IMR-90 (cell line): ENCODE measurements around the gene KANSL3. TPM values are rescaled to one million over a fixed set of nuclear protein-coding genes. Genes with fewer than 3 reads are reported as not detected.
A peak's percentile ranks its signal among the peaks of the same experiment; 100 is the strongest.

Source experiments
- ATAC-seq: fragments of 200-7000 bp; cut with Tn5 transposase; 2 replicates; pipeline ENCODE4 v1.9.1; 2020; ENCODE audit warnings: low read depth, mild to moderate bottlenecking, moderate library complexity
- BruUV-seq: library from RNA; stranded (reverse); fragments of 400-500 nt; replicated peaks from 2 replicates; lab custom pipeline; 2021; lab: Mats Ljungman, UMichigan
- CTCF ChIA-PET: fragments of 300-600 bp; formaldehyde crosslinking; extraction: SDS; loops from one replicate; lab custom pipeline; 2021; ENCODE audit warnings: antibody characterized with exemption; lab: Yijun Ruan, JAX
- POLR2A ChIA-PET: fragments of 300-600 bp; sonication (Branson Sonifier 250); formaldehyde crosslinking; loops from one replicate; lab custom pipeline; 2022; ENCODE audit warnings: antibody characterized with exemption; ENCODE audit not compliant: unreplicated experiment; lab: Charles Lee
- DNase-seq: peaks from one replicate; pipeline ENCODE4 v3.0.0; 2013
- H2AFZ ChIP-seq: replicated peaks from 2 replicates; pipeline ENCODE3; 2013; ENCODE audit warnings: low read length, mild to moderate bottlenecking; ENCODE audit not compliant: poor library complexity
- H2AK5ac ChIP-seq: 2 replicates; pipeline ENCODE4 v1.6.1; 2013; ENCODE audit warnings: low read depth, low read length, inconsistent platforms
- H2AK9ac ChIP-seq: replicated peaks from 2 replicates; pipeline ENCODE3; 2013; ENCODE audit warnings: mild to moderate bottlenecking, low read depth, low read length, moderate library complexity; ENCODE audit not compliant: poor library complexity
- H2BK120ac ChIP-seq: 2 replicates; pipeline ENCODE4 v1.6.1; 2013; ENCODE audit warnings: low read depth, low read length, inconsistent platforms
- H2BK15ac ChIP-seq: 3 replicates; pipeline ENCODE4 v1.6.1; 2013; ENCODE audit warnings: low read depth, low read length, inconsistent platforms
- H2BK20ac ChIP-seq: 2 replicates; pipeline ENCODE4 v1.6.1; 2013; ENCODE audit warnings: low read depth, mild to moderate bottlenecking, inconsistent platforms, low read length, moderate library complexity
- H2BK5ac ChIP-seq: 2 replicates; pipeline ENCODE4 v1.6.1; 2013; ENCODE audit warnings: mild to moderate bottlenecking, low read depth, low read length, inconsistent platforms; ENCODE audit not compliant: poor library complexity, severe bottlenecking
- H3K14ac ChIP-seq: replicated peaks from 2 replicates; pipeline ENCODE4 v1.6.1; 2013; ENCODE audit warnings: low read depth, low read length, inconsistent platforms
- H3K18ac ChIP-seq: 2 replicates; pipeline ENCODE4 v1.6.1; 2013; ENCODE audit warnings: low read depth, low read length, control low read depth
- H3K23ac ChIP-seq: 2 replicates; pipeline ENCODE4 v1.6.1; 2013; ENCODE audit warnings: low read depth, low read length, inconsistent platforms
- H3K27ac ChIP-seq: 2 replicates; pipeline ENCODE4 v1.5.1; 2013; ENCODE audit warnings: mild to moderate bottlenecking, control low read depth, low read length; ENCODE audit not compliant: insufficient read depth
- H3K27me3 ChIP-seq: 2 replicates; pipeline ENCODE4 v1.6.1; 2013; ENCODE audit warnings: low read length; ENCODE audit not compliant: control insufficient read depth, insufficient read depth
- H3K36me3 ChIP-seq: 2 replicates; pipeline ENCODE4 v1.6.1; 2013; ENCODE audit warnings: low read length, mixed read lengths; ENCODE audit not compliant: control insufficient read depth, insufficient read depth
- H3K4ac ChIP-seq: 2 replicates; pipeline ENCODE4 v1.6.1; 2013; ENCODE audit warnings: low read depth, low read length, inconsistent platforms
- H3K4me1 ChIP-seq: 2 replicates; pipeline ENCODE4 v1.6.1; 2013; ENCODE audit warnings: low read length, mixed read lengths; ENCODE audit not compliant: control insufficient read depth, insufficient read depth
- H3K4me2 ChIP-seq: 2 replicates; pipeline ENCODE4 v1.6.1; 2013; ENCODE audit warnings: low read depth, mild to moderate bottlenecking, control low read depth, low read length, moderate library complexity
- H3K4me3 ChIP-seq: 2 replicates; pipeline ENCODE4 v1.5.1; 2013; ENCODE audit warnings: low read depth, mild to moderate bottlenecking, control low read depth, low read length, moderate library complexity; ENCODE audit not compliant: insufficient read depth
- H3K56ac ChIP-seq: 2 replicates; pipeline ENCODE4 v1.6.1; 2013; ENCODE audit warnings: low read length, inconsistent platforms; ENCODE audit not compliant: insufficient read depth; ENCODE audit errors: extremely low read depth
- H3K79me1 ChIP-seq, 2 experiments: 2 replicates each; pipeline ENCODE4 v1.6.1; 2013; ENCODE audit warnings: low read length in 2 of 2, inconsistent platforms in 1 of 2, low read depth in 1 of 2
- H3K9ac ChIP-seq: 2 replicates; pipeline ENCODE4 v1.6.1; 2013; ENCODE audit warnings: low read depth, low read length, control low read depth
- H3K9me1 ChIP-seq: 2 replicates; pipeline ENCODE4 v1.6.1; 2013; ENCODE audit warnings: low read length, inconsistent platforms; ENCODE audit not compliant: insufficient read depth
- H3K9me3 ChIP-seq: 2 replicates; pipeline ENCODE4 v1.6.1; 2013; ENCODE audit warnings: low read length; ENCODE audit not compliant: control insufficient read depth, insufficient read depth
- H4K20me1 ChIP-seq: 2 replicates; pipeline ENCODE4 v1.6.1; 2013; ENCODE audit warnings: low read length, inconsistent platforms; ENCODE audit not compliant: insufficient read depth
- H4K5ac ChIP-seq: 2 replicates; pipeline ENCODE4 v1.6.1; 2013; ENCODE audit warnings: mild to moderate bottlenecking, low read depth, low read length, control low read depth
- H4K8ac ChIP-seq, 2 experiments: 2 replicates each; pipeline ENCODE4 v1.6.1; 2013; ENCODE audit warnings: low read depth in 2 of 2, low read length in 2 of 2, control low read depth in 1 of 2, inconsistent platforms in 1 of 2
- H4K91ac ChIP-seq: 2 replicates; pipeline ENCODE4 v1.6.1; 2013; ENCODE audit warnings: low read depth, low read length, inconsistent platforms; ENCODE audit not compliant: insufficient read depth
- MAFK ChIP-seq: IDR thresholded peaks from 2 replicates; pipeline ENCODE4 v1.6.1; 2012; ENCODE audit warnings: low read depth, low read length, improper control_type of control experiment
- POLR2A ChIP-seq: IDR thresholded peaks from 2 replicates; pipeline ENCODE4 v1.6.1; 2012; ENCODE audit warnings: mild to moderate bottlenecking, low read depth, low read length
- RFX5 ChIP-seq: IDR thresholded peaks from 2 replicates; pipeline ENCODE4 v1.8.0; 2012; ENCODE audit warnings: low read depth, mild to moderate bottlenecking, low read length, moderate library complexity
- WGBS, 2 experiments: methylation state at CpG; one replicate each; pipeline versions ENCODE4 v1.1.5 to v1.1.7; 2013; ENCODE audit warnings: missing lambda C conversion rate in 2 of 2; ENCODE audit not compliant: insufficient read length in 1 of 2; ENCODE audit errors: extremely low coverage in 2 of 2; 5-methylcytosine and 5-hydroxymethylcytosine counted together
- dilution Hi-C: fragments of 300-500 bp; cut with HindIII; formaldehyde crosslinking; loops from one replicate; pipeline ENCODE4 v1.14.3; 2018; ENCODE audit warnings: low sequenced_read_pairs; ENCODE audit not compliant: unreplicated experiment
- in situ Hi-C: fragments of 300-500 bp; cut with MboI; formaldehyde crosslinking; loops from 3 replicates; pipeline ENCODE4 v1.14.3; 2019; ENCODE audit warnings: low sequenced_read_pairs, inconsistent platforms, mixed read lengths
- intact Hi-C: fragments of 100-400 bp; cut with micrococcal nuclease; formaldehyde crosslinking; loops from 2 replicates; pipeline ENCODE4 v1.10.0; 2022
- polyA plus RNA-seq, 3 experiments: library from polyadenylated mRNA; depleted of rRNA; stranded (reverse); fragments of >200 nt; gene quantifications; 2 replicates each; pipeline ENCODE4 v1.2.3, GENCODE V29; 2012; ENCODE audit warnings: low replicate concordance in 1 of 3
- total RNA-seq: library from RNA; depleted of rRNA; stranded (reverse); fragments of >200 nt; gene quantifications from 2 replicates; pipeline ENCODE4 v1.2.3, GENCODE V29; 2012

Gene KANSL3
- total and polyA plus RNA-seq, 2 of the 4 experiments (the other 2 are of a cell fraction), result 22.2 to 26.3 TPM

- H3K14ac ChIP-seq, result no peak overlapping the region
- TF ChIP-seq POLR2A (no peak), MAFK (no peak), RFX5 (no peak)
- H3K4ac ChIP-seq, result no peak overlapping the region
- no peak overlapping the region for H3K4me2 ChIP-seq
- H3K4me1 ChIP-seq, result peaks cover 10% of the 10 kb centered on the region
- no peak overlapping the region for H4K5ac ChIP-seq
- WGBS, 2 experiments, result 93% methylated on average over 3 of the region's 3 CpGs; no CpG with 5 or more reads in 1 of the 2 experiments
- H3K9ac ChIP-seq, result no peak overlapping the region
- no TSS peak for BruUV-seq
- in situ Hi-C loops, result loop anchor here (25.0 kb wide), 1 partner anchor 339 kb away; no protein-coding TSS in a partner anchor
- H4K20me1 ChIP-seq, result no peaks in the 10 kb centered on the region; the same call in 1 of the 2 replicates
- no peak overlapping the region for H2AFZ ChIP-seq
- H3K23ac ChIP-seq, result no peak overlapping the region
- ATAC-seq, result peak; percentile 39
- peaks cover 7 to 51% of the 10 kb centered on the region in 2 experiments for H3K79me1 ChIP-seq
- H3K4me3 ChIP-seq, result no peak overlapping the region
- intact Hi-C loops, result no loop called here
- no peak overlapping the region for H2AK5ac ChIP-seq
- no peak overlapping the region for H3K18ac ChIP-seq
- H2BK15ac ChIP-seq, result no peak overlapping the region
- H2AK9ac ChIP-seq, result no peak overlapping the region
- no peak overlapping the region for H4K8ac ChIP-seq
- no peak overlapping the region for H4K91ac ChIP-seq
- dilution Hi-C loops, result no loop called here
- no peak overlapping the region for H2BK120ac ChIP-seq
- H3K27ac ChIP-seq, result no peak overlapping the region
- H3K36me3 ChIP-seq, result peaks cover 22% of the 10 kb centered on the region
- no peak overlapping the region for H2BK20ac ChIP-seq
- ChIA-PET POLR2A (interaction anchor here (0.6 kb wide), 1 partner anchor 13 kb away, joined by 3 read pairs; no protein-coding TSS in a partner anchor), CTCF (interaction anchor here (0.5 to 0.6 kb wide), 2 partner anchors 250 to 372 kb away, joined by 3 read pairs; no protein-coding TSS in a partner anchor)
- no peak overlapping the region for H2BK5ac ChIP-seq
- H3K56ac ChIP-seq, result no peak overlapping the region
- H3K9me3 ChIP-seq, result no peaks in the 10 kb centered on the region
- no peaks in the 10 kb centered on the region for H3K27me3 ChIP-seq
- peaks cover 8% of the 10 kb centered on the region for H3K9me1 ChIP-seq
- DNase-seq, result peak; percentile 33
These were observed 15.0 kb downstream of the KANSL3 start for GRCh38 chr2:96623116-96623515.
